ENCODE measurements around the gene UPK3BL1. TPM values are rescaled to one million over a fixed set of nuclear protein-coding genes. Genes with fewer than 3 reads are reported as not detected.
"Not testable (repeated sequence)": the region's sequence is repeated elsewhere in the genome, so short reads cannot be mapped to it uniquely, and the experiment has no call there.

The UPK3BL1 gene
- 19.8 and 20.9 TPM in 2 replicates for total RNA-seq (2014; rRNA removed; shearing (Covaris generic))

DNA sequence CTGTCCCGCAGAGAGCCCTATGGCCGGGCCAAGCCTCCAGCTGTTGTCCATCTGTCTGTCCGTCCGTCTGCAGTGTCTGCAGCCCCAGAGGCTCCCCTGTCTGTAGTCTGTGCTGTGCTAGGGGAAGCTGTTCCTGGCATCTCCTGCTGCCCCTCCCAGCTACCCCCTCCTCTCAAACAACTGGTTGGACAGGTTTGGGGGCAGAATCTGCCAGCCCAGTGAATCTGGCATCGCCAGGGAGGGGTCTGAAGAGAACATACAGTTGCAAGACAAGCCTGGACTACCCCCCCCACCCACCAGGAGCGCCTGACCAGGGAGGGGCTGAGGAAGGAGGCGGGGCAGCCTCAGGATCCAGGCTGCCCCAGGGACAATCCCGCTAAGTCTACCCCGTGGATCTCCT is at the start of gene UPK3BL1:
TSS of gene UPK3BL1 (minus strand) at position 101 of the 400 bp plus-strand sequence. CDS start at position 51, 50 bp downstream.
- not testable (repeated sequence) for DNase-seq (ENCODE audit: low read depth)

DNA sequence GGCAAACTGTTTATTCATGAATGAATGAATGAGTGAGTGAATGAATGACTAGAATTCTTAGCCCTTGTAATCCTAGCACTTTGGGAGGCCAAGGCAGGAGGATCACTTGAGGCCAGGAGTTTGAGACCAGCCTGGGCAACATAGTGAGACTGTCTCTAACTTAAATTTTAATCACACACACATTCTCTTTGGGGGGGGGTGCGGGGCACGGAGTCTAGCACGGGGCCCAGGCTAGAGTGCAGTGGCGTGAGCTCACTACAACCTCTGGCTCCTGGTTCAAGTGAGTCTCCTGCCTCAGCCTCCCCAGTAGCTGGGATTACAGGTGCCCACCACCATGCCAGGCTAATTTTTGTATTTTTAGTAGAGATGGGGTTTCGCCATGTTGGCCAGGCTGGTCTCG is 48.0 kb upstream of the UPK3BL1 start:
- not testable (repeated sequence) for DNase-seq (ENCODE audit: low read depth)

- not testable (repeated sequence) for DNase-seq (ENCODE audit: low read depth)
Measured at GRCh38 chr7:102689436-102690282, 47.1 kb upstream of the UPK3BL1 start.

- not testable (repeated sequence) for DNase-seq (ENCODE audit: low read depth)
Measured at GRCh38 chr7:102688299-102689036, 45.9 kb upstream of the UPK3BL1 start.

DNA sequence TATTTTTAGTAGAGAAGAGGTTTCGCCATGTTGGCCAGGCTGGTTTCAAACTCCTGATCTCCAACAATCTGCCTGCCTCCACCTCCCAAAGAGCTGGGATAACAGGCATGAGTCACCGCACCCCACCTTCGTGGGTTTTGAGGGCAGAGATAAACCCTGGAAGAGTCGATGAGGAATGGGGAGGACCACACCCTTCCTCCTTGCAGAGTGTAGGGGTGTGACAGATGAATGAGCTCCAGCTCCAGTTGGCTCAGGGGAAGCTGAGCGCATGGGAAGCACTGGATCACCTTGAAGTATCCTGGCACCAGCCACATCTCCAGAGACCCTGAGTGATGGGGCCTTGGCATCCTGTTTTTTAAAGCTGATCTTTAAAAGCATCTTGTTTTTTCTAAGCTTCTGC is 40.0 kb upstream of the UPK3BL1 start:
- DNase-seq (ENCODE audit: low read depth): not testable (repeated sequence)

DNA sequence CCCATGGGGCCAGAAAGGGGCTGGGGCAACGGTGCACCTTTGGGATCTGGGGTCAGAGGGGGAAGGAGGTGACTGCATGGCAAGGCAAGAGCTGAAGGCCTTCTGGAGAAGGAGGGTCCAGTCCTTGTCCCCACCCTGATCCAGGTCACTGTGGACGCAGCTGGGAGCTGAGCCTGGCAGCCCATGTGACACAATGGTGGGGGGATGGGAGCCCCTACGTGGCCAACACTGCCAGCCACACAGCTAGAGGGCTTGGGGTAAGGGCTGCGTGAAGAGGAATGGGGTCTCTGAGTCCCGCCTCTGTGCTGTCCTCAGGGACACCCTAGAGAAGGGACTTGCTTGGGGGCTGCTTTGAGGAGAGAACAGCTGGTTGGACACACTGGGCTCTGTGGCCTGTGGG is 38.2 kb upstream of the UPK3BL1 start:
- not testable (repeated sequence) for DNase-seq (ENCODE audit: low read depth)

- DNase-seq (ENCODE audit: low read depth): not testable (repeated sequence)
Measured at GRCh38 chr7:102675545-102675944, 33.0 kb upstream of the UPK3BL1 start.

GRCh38 chr7:102673447-102674067 is 31.0 kb upstream of the UPK3BL1 start:
- not testable (repeated sequence) for DNase-seq (ENCODE audit: low read depth)

DNA sequence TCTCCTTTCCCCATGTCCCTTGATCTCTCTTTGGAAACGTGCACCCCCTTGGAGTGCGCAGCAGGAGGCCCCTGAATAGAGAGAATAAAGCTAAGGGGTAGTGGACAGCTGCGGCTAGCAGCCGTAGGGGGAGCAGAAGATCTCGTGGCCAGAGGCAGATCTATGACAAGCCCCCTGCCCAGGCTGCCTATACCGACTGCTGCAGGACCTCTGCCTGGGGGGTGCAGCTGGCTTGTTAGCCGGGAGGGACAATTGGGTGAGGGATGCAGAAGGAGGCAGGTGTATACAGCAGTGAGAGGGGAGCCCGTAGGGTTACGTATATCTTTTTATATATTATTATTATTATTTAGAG is 29.3 kb upstream of the UPK3BL1 start:
- DNase-seq (ENCODE audit: low read depth): not testable (repeated sequence)

GRCh38 chr7:102671166-102671955 is 28.8 kb upstream of the UPK3BL1 start, which contains the start of gene POLR2J2:
Gene POLR2J2 (minus strand): TSS chr7:102671663. CDS start chr7:102671601, 62 bp downstream.
- peak; percentile 92 for DNase-seq (ENCODE audit: low read depth)

GRCh38 chr7:102667523-102667922 is 24.9 kb upstream of the UPK3BL1 start:
- DNase-seq (ENCODE audit: low read depth): not testable (repeated sequence)

DNA sequence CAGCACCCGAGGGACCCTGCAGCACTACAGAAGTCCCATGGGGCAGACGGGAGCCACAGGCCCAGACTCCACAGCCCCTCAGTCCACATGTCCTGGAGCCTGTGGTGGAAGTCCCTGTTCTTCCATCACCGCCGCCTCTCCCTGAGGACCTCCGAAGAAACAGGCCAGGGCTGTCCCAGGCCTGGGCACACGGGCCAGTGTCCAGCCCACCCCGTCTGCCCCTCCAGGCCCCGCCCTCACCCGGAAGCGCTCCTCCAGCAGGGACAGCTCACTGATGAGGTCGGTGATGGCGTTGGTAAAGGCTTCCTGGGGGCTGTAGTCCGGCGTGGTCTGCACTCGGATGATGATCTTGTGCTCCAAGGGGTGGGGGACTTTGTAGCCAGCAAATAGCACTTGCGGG is 24.3 kb upstream of the UPK3BL1 start:
- DNase-seq (ENCODE audit: low read depth): not testable (repeated sequence)

DNA sequence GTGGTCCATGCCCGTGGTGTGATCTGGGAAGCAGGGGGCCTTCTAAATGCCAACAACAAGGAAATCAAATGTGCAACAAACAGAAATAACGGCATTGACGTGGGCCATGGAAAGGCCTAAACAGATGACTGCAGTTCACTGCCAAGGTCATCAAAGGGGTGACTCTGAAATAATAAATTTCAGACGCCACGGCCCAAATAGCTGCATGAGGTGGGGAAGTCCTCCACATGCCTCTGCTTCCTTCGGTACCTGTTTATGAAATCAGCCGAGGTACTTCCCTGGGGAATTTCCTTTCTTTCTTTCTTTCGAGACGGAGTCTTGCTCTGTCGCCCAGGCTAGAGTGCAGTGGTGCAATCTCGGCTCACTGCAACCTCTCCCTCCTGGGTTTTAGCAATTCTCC is 22.2 kb upstream of the UPK3BL1 start:
- not testable (repeated sequence) for DNase-seq (ENCODE audit: low read depth)

- not testable (repeated sequence) for DNase-seq (ENCODE audit: low read depth)
Measured at GRCh38 chr7:102649924-102650323, 7.3 kb upstream of the UPK3BL1 start, which contains the start of gene SPDYE2B. Gene SPDYE2B (plus strand): TSS chr7:102650319. CDS start chr7:102652349, 2,030 bp downstream.

DNA sequence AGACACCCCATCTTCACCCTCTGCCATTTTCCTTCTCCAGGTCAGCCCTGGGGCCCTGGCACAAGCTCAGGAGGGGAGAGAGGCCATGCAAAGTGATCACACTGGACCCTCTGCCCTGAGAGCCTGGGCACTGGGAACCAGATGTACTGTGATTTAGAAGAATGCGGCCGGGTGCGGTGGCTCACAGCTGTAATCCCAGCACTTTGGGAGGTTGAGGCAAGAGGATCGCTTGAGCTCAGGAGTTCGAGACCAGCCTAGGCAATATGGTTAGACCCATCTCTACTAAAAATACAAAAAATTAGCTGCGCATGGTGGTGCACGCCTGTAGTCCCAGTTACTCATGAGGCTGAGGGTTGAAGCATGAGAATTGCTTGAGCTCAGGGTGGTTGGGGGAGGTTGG is 5.2 kb upstream of the UPK3BL1 start:
- DNase-seq (ENCODE audit: low read depth): not testable (repeated sequence)

DNA sequence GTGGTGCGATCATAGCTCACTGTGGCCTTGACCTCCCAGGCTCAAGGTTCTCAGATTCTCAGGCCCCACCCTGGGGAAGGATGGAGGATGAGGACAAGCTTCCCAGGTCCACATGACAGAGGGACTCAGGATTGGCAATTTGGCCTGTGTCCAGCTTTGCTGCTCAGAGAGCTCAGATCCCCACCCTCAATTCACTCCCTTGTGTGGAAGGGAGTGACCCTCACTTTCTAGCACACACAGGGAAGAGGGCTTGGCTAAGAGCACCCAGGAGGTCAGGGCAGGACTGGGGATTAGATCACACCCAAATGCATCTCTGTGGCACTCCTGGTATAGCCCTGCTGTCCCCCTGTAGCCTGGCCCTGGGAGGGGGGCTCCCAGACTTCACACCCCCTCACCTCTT is 813 bp upstream of the UPK3BL1 start:
- not testable (repeated sequence) for DNase-seq (ENCODE audit: low read depth)

GRCh38 chr7:102638848-102639247 is 3.7 kb downstream of the UPK3BL1 start:
- peak; percentile 6 for DNase-seq (ENCODE audit: low read depth)

GRCh38 chr7:102636956-102637355 is 5.6 kb downstream of the UPK3BL1 start:
- not testable (repeated sequence) for DNase-seq (ENCODE audit: low read depth)

DNA sequence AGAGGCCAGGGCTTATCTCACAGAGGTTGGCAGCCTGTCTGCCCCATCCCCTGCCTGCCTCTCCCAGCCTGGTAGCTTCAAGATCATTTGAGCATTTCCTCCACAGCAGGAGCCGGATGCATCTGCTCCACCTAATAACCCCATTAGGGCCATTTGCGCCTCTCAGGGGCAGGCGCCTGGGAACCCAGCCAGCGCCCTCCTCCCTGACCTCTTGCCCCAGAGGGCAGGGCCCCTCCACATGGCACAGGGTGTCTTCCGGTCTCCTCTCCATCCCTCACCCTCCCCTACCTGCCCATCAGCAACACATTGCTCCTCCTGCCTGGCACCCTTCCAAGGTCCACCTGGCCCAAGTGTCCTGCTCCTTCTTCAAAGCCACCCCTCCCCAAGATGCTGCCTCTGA is 7.2 kb downstream of the UPK3BL1 start:
- not testable (repeated sequence) for DNase-seq (ENCODE audit: low read depth)

- not testable (repeated sequence) for DNase-seq (ENCODE audit: low read depth)
Measured at GRCh38 chr7:102634299-102634698, 8.3 kb downstream of the UPK3BL1 start.

GRCh38 chr7:102630622-102631021 is 12.0 kb downstream of the UPK3BL1 start:
- not testable (repeated sequence) for DNase-seq (ENCODE audit: low read depth)
